Measurements from ENCODE around the gene SHMT1. TPM values are rescaled to one million over a fixed set of nuclear protein-coding genes. Genes with fewer than 3 reads are reported as not detected.

The SHMT1 gene
- polyA plus RNA-seq, 1 experiment, result 4.0 TPM

DNA sequence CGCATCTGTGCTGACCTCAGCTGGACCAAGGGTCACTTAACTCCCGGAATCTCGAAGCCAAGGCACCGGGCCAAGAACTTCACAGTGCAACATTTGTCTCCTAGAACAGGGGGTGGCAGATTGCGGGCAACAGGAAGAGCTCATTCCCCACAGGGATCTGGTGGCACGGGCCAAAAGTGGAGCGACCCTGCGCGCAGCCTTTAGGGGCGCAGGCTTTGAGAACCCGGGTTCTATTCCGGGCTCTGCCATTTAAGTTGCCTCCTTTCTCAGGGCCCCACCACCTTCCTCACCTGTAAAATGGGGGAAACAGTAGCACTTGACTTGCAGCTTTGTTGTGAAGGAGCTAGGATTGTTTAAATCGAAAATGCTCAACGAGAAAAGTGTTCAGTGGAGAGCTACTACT lies 651 bp downstream of the SHMT1 start:
- Histone ChIP-seq H3K27ac (ENCODE audit: low read depth, low read length) (no peak overlapping the region), H3K4me3 (ENCODE audit: low read depth, low read length) (peak overlapping the region; percentile 77), H3K9me3 (ENCODE audit: control insufficient read depth, insufficient read depth, low read length) (no peaks in the 10 kb centered on the region; the same call in 1 of the 2 replicates), H3K27me3 (ENCODE audit: control insufficient read depth, insufficient read depth, low read length) (no peaks in the 10 kb centered on the region)
- CTCF ChIA-PET, result no interaction called here
- DNase-seq (ENCODE audit: low read depth, low spot score), result no peak
- TF ChIP-seq, protein P1, sequence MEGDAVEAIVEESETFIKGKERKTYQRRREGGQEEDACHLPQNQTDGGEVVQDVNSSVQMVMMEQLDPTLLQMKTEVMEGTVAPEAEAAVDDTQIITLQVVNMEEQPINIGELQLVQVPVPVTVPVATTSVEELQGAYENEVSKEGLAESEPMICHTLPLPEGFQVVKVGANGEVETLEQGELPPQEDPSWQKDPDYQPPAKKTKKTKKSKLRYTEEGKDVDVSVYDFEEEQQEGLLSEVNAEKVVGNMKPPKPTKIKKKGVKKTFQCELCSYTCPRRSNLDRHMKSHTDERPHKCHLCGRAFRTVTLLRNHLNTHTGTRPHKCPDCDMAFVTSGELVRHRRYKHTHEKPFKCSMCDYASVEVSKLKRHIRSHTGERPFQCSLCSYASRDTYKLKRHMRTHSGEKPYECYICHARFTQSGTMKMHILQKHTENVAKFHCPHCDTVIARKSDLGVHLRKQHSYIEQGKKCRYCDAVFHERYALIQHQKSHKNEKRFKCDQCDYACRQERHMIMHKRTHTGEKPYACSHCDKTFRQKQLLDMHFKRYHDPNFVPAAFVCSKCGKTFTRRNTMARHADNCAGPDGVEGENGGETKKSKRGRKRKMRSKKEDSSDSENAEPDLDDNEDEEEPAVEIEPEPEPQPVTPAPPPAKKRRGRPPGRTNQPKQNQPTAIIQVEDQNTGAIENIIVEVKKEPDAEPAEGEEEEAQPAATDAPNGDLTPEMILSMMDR (IDR thresholded peaks at IDR 0.05; ENCODE audit: low read depth, low read length), result no peak
- POLR2A ChIA-PET, result interaction anchor here (0.7 to 1.0 kb wide), 2 partner anchors 102 to 640 kb away, joined by 3 to 5 read pairs; no protein-coding TSS in a partner anchor

DNA sequence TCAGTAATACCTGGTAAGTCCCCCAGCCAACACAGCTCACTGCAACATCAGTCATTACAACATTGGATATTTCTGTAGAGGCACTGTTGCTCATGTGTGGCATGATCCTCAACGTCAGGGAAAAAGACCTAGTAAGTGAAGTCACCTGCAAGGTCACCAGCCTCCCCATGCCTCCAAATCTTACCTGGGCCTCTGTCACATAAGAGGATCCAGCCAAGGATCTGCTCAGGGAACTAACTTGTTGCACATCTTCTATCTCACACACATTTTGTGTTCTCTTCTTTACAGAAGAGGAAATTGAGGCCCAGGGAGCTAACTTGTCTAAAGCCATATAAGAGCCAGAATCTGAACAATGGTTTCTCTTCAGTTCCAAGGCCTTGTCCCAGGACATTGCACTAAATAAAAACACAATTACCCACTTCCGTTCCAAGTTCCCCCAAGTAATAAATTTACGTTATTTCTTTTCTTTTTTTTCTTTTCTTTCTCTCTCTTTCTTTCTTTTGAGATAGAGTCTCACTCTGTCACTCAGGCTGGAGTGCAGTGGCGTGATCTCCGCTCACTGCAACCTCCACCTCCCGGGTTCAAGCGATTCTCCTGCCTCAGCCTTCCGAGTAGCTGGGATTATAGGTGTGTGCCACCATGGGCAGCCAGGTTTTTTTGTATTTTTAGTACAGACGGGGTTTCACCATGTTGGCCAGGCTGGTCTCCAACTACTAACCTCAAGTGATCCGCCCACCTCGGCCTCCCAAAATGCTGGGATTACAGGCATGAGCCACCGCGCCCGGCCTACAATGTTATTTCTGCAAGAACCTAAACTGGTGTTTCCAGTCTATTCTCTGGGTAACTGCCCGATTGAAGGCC lies 1.3 kb downstream of the SHMT1 start:
- H3K27me3 ChIP-seq (ENCODE audit: control insufficient read depth, insufficient read depth, low read length), result no peaks in the 10 kb centered on the region
- no peaks in the 10 kb centered on the region; the same call in 1 of the 2 replicates for H3K9me3 ChIP-seq (ENCODE audit: control insufficient read depth, insufficient read depth, low read length)
- ChIA-PET POLR2A (interaction anchor here (1.0 kb wide), 1 partner anchor 101 kb away, joined by 3 read pairs; no protein-coding TSS in a partner anchor), CTCF (interaction anchor here (1.1 kb wide), 1 partner anchor 42 kb away, joined by 3 read pairs; no protein-coding TSS in a partner anchor)
- H3K27ac ChIP-seq (ENCODE audit: low read depth, low read length), result no peak overlapping the region
- no peak for DNase-seq (ENCODE audit: low read depth, low spot score)
- TF ChIP-seq, protein P1 (IDR thresholded peaks at IDR 0.05; ENCODE audit: low read depth, low read length), result no peak
- peak overlapping the region; percentile 77 for H3K4me3 ChIP-seq (ENCODE audit: low read depth, low read length)

DNA sequence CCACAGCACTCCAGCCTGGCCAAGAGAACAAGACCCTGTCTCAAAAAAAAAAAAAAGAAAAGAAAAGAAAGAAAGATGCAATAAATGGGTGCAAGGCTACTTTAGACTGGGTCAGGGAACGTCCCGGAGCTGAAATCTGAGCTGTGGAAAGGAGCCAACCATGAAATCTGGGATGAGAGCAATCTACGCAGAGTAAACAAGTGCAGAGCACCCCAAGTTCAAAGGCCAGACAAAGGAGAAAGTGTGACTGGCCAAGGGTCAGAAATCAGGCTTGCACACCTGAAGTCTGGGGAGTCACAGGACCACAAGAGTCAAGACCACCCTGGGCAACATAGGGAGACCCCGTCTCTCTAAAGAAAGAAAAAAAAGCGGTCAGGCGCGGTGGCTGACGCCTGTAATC lies 2.8 kb downstream of the SHMT1 start:
- ChIA-PET POLR2A (no interaction called here), CTCF (interaction anchor here (0.6 kb wide), 1 partner anchor 86 kb away, joined by 3 read pairs; no protein-coding TSS in a partner anchor)
- H3K4me3 ChIP-seq (ENCODE audit: low read depth, low read length), result no peak overlapping the region
- TF ChIP-seq, protein P1 (IDR thresholded peaks at IDR 0.05; ENCODE audit: low read depth, low read length), result no peak
- H3K9me3 ChIP-seq (ENCODE audit: control insufficient read depth, insufficient read depth, low read length), result no peaks in the 10 kb centered on the region
- DNase-seq (ENCODE audit: low read depth, low spot score), result no peak
- H3K27me3 ChIP-seq (ENCODE audit: control insufficient read depth, insufficient read depth, low read length), result no peaks in the 10 kb centered on the region
- no peak overlapping the region for H3K27ac ChIP-seq (ENCODE audit: low read depth, low read length)

DNA sequence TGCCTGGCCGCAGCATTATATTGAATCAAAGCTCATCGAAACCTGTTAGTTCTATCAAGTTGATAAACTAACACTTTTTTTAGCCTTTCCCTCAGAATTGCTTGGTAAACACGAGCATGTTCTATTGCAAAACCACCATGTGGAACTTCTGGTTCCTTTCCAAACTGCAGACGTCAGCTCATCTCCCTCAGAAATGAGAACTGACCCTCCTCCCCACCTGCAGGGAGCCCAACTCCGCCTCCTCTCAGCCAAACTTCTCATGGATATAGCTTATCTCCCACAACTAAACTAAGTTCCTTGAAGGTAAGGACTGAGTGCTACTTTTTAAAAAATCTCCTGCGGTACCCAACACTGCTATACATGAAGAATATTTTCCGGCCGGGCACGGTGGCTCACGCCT lies 6.7 kb downstream of the SHMT1 start:
- Histone ChIP-seq H3K27me3 (ENCODE audit: control insufficient read depth, insufficient read depth, low read length) (no peaks in the 10 kb centered on the region), H3K27ac (ENCODE audit: low read depth, low read length) (no peak overlapping the region), H3K4me3 (ENCODE audit: low read depth, low read length) (no peak overlapping the region), H3K9me3 (ENCODE audit: control insufficient read depth, insufficient read depth, low read length) (no peaks in the 10 kb centered on the region)
- DNase-seq (ENCODE audit: low read depth, low spot score), result peak; percentile 10
- POLR2A ChIA-PET, result no interaction called here
- CTCF ChIA-PET, result no interaction called here
- TF ChIP-seq, protein P1 (IDR thresholded peaks at IDR 0.05; ENCODE audit: low read depth, low read length), result no peak

DNA sequence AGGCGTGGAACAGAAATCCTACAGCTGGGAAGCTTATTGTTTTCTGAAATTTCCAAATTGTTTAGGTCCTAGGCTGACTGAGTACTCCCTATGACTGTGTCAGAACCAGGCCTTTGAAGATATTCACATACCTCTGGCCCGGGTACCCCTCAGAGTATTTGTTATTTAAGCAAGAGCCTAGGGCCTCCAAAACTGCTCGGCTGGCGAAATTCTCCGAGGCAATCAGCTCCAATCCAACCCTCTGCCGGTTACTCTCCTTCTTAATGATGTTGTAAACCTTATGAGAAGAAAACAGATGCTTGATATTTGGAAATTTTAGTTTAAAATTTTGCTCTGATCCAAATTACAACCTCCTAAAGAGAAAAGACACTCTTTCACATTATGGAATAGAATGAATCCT lies 9.8 kb downstream of the SHMT1 start:
- Histone ChIP-seq H3K4me3 (ENCODE audit: low read depth, low read length) (no peak overlapping the region), H3K27ac (ENCODE audit: low read depth, low read length) (no peak overlapping the region), H3K27me3 (ENCODE audit: control insufficient read depth, insufficient read depth, low read length) (no peaks in the 10 kb centered on the region), H3K9me3 (ENCODE audit: control insufficient read depth, insufficient read depth, low read length) (no peaks in the 10 kb centered on the region)
- TF ChIP-seq, protein P1 (IDR thresholded peaks at IDR 0.05; ENCODE audit: low read depth, low read length), result no peak
- CTCF ChIA-PET, result no interaction called here
- DNase-seq (ENCODE audit: low read depth, low spot score), result no peak
- POLR2A ChIA-PET, result no interaction called here
